GM21381 (cell line): Measurements from ENCODE around the gene TBCCD1.
"Not testable (repeated sequence)": the region's sequence is repeated elsewhere in the genome, so short reads cannot be mapped to it uniquely, and the experiment has no call there.

Experiments
- ATAC-seq: cut with Tn5 transposase; IDR thresholded peaks from one replicate; pipeline ENCODE4 v1.9.1; 2021; ENCODE audit warnings: mild to moderate bottlenecking, moderate library complexity; ENCODE audit not compliant: unreplicated experiment

Gene TBCCD1

DNA sequence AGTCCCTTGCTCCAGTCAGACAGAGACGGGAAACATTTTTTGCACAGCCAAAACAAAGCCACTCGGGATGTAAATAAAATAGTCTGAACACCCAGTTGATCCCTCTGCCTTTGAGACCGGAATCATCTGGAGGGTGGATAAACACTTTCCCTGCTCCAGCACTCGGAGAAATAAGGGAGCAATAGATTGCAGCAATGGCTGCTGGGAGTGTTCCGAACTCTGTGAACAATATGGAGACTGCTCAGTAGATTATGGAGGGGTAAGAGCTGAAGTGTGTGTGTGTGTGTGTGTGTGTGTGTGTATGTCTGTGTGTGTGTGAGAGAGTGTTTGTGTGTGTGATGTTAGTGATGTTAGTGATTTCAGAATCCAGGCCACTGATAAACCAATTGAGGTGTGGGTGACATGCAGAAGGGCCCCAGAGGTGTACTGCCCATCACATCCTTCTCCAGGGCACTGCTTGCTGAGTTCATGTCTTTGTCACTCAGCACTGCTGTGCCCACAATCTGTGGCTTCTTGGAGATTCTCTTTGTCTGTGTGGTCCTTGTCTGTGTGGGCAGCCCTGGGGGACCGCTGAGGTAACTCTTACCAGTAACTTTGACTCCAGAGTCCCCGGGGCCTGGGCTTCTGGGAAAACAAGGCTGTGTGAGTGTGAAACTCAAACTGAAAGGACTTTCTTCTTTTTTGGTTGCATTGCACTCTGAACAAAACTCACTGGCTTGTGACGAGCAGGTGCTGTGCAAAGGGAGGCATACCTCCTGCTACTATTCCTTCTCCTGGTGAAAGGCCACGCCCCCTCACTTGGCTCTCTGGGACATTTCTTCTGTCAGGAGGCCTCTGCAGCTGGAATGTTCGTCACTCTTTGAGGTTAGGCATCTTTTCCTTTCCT lies 45.9 kb downstream of the TBCCD1 start:
- ATAC-seq: peak; percentile 52

DNA sequence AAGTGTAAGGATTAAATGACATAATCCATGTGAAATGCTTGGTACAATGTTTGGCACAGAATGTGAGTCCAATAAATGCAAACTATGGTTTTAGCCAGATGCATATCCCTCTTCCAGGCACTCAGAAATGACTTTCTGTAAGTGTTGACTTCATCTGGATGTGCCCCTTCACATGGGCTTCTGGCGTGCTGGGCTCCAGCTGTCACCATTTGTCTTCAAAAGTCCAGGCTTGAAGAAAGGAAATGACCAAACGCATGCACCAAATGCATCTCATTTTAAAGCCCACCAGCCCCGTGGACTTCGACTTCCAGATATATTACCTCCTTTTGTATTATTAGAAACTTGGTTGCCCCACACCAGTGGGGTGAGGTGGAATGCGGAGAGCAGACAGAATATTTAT lies 46.7 kb downstream of the TBCCD1 start:
- ATAC-seq: no peak

DNA sequence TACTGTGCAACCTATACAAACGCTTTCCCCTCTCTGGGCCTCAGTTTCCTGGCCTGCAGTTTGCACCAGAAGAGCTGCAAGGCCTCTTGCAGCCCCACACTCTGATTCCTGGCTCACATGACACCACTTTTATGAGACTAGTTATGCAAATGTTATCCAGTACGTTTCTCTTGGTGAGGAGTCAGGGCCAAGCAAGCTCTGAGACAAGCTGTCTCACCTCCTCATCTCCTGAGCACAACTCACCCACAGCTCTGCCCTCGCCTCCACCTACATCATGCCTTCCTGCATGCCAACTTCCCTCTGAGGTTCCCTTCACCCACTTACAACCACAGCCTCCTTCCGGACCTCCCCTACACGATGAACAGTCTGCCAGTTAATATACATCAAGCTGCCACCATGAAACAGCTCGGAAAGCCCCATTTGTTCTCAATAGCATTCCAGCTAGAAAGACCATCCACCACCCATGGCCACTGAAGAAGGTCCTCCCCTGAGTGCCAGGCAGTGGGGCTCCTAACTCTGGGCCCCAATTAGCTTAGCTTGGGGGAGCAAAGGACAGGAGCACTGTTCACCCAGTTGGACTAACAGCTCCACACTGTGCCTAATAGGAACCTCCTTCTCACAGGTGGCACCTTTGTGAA lies 48.0 kb downstream of the TBCCD1 start:
- ATAC-seq: peak; percentile 48

- ATAC-seq: no peak
These were observed 49.9 kb downstream of the TBCCD1 start for GRCh38 chr3:186517218-186517617.

- no peak for ATAC-seq
These were observed 50.5 kb downstream of the TBCCD1 start for GRCh38 chr3:186516646-186517045.

GRCh38 chr3:186515125-186515524 lies 52.0 kb downstream of the TBCCD1 start:
- no peak for ATAC-seq

DNA sequence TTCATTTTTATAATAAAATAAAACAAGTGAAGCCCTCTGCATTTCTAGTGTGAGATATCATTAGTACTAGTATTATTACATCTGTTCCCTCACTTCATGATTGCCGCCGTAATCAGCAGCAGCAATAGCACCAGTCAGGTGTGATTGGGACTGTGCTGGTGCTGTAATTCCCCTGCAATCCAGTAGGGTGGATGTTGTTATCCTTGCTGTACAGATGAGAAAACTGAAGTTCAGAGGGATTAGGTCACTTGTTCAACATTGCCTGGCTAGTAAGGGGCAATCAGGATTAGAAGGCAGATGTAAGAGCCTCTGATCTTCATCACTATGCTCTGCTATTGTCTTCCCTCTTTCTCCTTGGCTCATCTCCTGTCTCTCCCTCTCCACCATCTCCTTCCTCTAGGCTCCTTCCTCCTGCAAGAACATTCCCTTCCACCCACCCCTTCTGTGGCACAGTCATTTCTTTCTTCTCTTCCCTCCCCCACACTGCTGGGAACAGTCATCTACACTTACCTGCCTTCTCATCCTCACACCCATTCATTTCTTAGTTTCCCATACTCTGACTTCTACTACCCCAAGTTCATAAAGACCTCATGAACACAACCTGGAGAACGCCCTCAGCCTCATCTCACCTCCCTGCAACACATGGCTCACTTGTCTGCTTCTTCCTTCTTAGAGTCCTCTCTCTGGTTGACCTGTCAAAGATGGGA lies 52.7 kb downstream of the TBCCD1 start:
- ATAC-seq: no peak

- no peak for ATAC-seq
These were observed 53.8 kb downstream of the TBCCD1 start for GRCh38 chr3:186513386-186513785.

- ATAC-seq: no peak
These were observed 54.4 kb downstream of the TBCCD1 start for GRCh38 chr3:186512570-186513302.

DNA sequence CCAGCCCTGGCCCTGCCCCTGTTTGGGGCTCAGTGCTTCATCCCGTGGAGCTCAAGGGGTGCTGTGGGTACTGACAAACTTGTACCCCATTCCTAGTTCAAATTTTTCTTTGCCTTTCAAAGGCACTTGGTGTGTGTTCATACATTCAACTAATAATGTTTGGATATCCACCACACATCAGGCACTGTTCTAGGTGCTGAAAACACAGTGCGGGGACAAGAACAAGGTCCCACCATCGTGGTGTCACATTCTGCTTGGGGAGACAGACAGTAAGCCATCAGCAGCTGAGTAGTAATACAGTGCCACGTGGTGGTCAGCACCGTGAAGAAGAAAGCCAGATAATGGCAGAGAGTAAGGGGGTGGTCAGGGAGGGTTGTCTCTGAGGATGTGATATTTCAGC lies 55.4 kb downstream of the TBCCD1 start:
- ATAC-seq: no peak

DNA sequence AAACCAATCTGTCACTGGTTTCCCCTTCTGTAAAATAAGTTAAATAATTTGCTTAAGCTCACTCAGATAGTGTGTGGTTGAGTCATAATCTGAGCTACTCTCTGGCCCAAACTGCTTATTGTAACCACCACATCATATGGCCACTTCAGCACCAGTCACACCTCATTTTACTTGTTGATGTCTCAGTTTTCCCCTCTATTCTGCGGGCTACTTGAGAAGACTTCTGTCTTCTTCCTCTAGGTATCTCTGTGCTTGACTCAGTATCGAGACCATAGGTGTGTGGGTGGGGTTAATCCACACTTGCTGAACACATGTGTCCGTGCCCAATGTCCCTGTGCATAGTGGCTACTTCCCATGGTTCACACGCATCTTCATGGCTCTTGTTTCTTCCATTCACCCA lies 55.9 kb downstream of the TBCCD1 start:
- ATAC-seq: peak; percentile 66

DNA sequence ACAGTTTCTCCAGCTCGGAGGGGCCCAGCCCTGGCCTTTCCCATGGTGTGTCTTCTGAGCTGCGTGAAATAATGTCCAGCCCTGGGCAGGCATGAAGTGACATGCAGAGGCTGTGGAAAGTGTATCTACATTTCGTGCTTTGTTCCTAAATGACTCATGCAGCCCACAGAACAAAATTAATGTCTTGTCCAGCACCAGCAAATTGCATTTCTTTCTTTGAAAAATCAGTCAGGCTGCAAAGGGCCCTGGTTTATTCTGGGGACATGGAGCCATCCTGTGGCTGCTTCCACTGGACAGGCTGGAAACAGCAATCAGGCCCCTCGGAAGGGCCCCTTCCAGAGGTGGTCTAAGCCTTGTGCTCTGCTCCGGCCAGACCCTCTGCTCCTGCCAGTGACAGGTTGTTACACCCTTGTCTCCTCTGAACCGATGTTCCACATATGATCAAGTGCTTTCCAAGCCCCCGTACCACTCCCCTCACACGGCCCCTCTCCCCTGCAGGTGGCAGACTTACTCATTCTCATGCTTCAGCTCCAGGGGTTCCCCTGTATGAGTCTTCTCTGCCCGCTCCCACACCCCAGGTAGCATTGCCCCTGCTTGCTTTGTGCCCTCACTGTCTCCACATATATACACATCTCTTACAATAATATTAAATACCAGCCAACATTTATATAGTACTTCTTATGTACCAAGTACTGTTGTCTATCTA lies 56.6 kb downstream of the TBCCD1 start:
- no peak for ATAC-seq

DNA sequence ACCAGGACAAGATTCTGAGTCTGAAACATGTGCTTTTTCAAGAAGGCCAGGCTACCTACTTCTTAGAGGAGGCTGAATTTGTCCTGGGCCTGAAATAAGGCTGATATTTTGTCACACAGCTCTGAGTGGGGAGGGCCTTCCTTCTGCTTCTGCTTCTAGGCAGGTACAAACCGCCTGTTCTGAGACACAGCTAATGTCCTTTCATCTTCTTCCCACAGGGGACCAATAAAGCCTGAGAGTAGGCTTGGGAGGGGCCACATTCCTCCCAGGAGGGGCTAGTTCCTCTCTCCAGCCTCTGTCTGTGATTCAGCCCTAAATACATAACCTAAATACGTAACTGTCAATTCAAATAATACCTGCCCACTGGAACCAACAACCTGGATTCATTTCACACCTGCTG lies 57.7 kb downstream of the TBCCD1 start:
- no peak for ATAC-seq

- no peak for ATAC-seq
These were observed 60.3 kb downstream of the TBCCD1 start for GRCh38 chr3:186506857-186507256.

DNA sequence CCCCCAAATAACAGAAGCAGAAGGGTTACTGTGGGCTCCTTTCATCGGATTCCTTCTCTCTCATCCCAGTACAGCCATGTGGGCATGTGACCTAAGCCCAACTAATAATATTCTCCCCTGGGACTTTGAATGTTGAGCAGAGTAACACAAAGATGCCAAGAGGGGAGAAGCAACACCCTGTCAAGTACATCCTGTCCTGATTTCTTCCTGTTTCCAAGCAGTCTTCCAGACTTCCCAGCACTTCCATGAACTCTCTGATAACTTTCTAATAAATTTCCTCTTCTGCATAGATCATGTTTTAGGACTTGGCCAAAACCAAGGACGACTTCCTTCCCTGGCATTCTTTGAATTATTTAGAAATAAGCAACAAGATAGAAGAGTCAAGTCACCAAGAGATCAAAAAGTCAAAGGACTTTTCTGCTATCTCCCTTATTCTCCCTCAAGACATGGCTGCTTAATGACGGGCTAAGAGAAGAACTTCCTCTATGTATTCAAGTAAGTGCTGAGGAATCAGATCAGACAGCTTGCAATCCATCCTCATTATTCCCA lies 60.9 kb downstream of the TBCCD1 start:
- no peak for ATAC-seq

- ATAC-seq: no peak
These were observed 64.0 kb downstream of the TBCCD1 start for GRCh38 chr3:186502966-186503712.

DNA sequence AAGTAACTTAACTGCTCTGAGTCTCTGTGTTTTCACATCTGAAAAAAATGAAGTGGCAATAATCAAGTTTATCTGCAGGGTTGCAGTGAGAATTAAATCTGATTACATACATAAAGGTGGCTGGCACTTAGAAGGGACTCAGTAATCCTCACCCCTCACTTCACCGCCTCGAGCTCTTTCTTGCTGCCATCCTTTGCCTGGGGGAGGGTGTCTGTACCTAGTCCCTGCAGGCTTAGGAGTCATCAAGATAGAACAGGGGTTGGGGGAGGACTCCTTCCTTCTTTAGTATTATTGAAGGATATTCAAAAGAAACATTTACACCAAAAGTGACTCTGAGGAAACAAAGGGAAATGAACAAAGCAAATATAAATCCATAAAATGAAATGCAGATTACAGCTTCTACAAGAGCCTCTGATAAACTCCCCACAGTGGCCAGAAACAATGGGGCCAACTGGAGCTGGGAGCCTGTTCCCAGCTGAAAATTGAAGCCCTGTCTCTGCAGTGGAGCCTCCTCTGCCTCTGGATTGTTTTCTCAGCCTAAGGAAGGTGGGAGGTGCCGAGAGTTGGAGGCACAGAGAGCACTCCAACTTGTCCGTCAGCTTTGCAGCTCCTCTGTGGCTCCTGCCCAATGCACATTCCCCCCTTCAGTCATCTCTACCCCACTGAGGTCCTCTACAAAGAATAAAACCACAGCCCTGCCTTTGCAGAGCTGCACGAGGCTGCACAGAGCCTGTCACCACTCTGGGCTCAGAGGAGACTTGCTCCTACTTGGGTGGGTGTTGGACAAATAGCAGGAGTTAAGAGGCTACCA lies 64.8 kb downstream of the TBCCD1 start:
- ATAC-seq: no peak

GRCh38 chr3:186499949-186500348 lies 67.2 kb downstream of the TBCCD1 start:
- not testable (repeated sequence) for ATAC-seq

GRCh38 chr3:186498022-186498421 lies 69.1 kb downstream of the TBCCD1 start:
- not testable (repeated sequence) for ATAC-seq
